SK-N-SH (cell line): ENCODE results near the gene ZNF562. TPM values are rescaled to one million over a fixed set of nuclear protein-coding genes. Genes with fewer than 3 reads are reported as not detected.

Experiments
- CTCF ChIA-PET: fragments of 300-600, 350-600 bp; formaldehyde crosslinking; extraction: SDS; loops from one replicate; lab custom pipeline; 2021; lab: Yijun Ruan, JAX
- POLR2A ChIA-PET: fragments of 350-600 bp; sonication (Branson Sonifier 250); formaldehyde crosslinking; extraction: SDS; loops from one replicate; lab custom pipeline; 2020; ENCODE audit warnings: antibody characterized with exemption, inconsistent platforms; lab: Yijun Ruan, JAX
- DNase-seq: peaks from one replicate; pipeline ENCODE4 v3.0.0; 2012
- H2AFZ ChIP-seq: fragments of 200-600 bp; sonication (generic); 2 replicates; pipeline ENCODE4 v1.8.1; 2016; ENCODE audit warnings: antibody characterized with exemption, mild to moderate bottlenecking, low read depth
- H3F3A ChIP-seq: fragments of 200-600 bp; sonication (generic); replicated peaks from 2 replicates; pipeline ENCODE3; 2016; ENCODE audit warnings: antibody characterized with exemption, mild to moderate bottlenecking; ENCODE audit not compliant: insufficient read depth
- H3K27ac ChIP-seq, 2 experiments: fragments of 200-500 bp in 1 of 2; fragments of 200-600 bp in 1 of 2; sonication (Bioruptor generic) in 1 of 2; sonication (generic), shearing (Covaris generic) in 1 of 2; 2 replicates each; pipeline versions ENCODE4 v1.5.1 to v1.6.1; 2014 to 2016; ENCODE audit warnings: low read depth in 2 of 2, inconsistent platforms in 1 of 2, low read length in 1 of 2, mild to moderate bottlenecking in 1 of 2, mixed read lengths in 1 of 2
- H3K27me3 ChIP-seq: fragments of 200-600 bp; sonication (generic), shearing (Covaris generic); 2 replicates; pipeline ENCODE4 v1.6.1; 2016; ENCODE audit warnings: mixed run types; ENCODE audit not compliant: insufficient read depth
- H3K36me3 ChIP-seq, 2 experiments: fragments of 200-500 bp in 1 of 2; fragments of 200-600 bp in 1 of 2; sonication (Bioruptor generic) in 1 of 2; sonication (generic) in 1 of 2; replicated peaks in 1 of 2; 2 replicates each; pipeline versions ENCODE3 to v1.5.1; 2014 to 2016; ENCODE audit warnings: low read length in 1 of 2, mild to moderate bottlenecking in 1 of 2; ENCODE audit not compliant: insufficient read depth in 2 of 2, control insufficient read depth in 1 of 2
- H3K4me1 ChIP-seq, 2 experiments: fragments of 200-500 bp in 1 of 2; fragments of 200-600 bp in 1 of 2; sonication (Bioruptor generic) in 1 of 2; sonication (generic), shearing (Covaris generic) in 1 of 2; 2 replicates each; pipeline versions ENCODE4 v1.5.1 to v1.6.1; 2014 to 2016; ENCODE audit warnings: low read depth in 1 of 2, low read length in 1 of 2, mixed run types in 1 of 2; ENCODE audit not compliant: insufficient read depth in 2 of 2, control insufficient read depth in 1 of 2
- H3K4me2 ChIP-seq: fragments of 200-600 bp; sonication (generic), shearing (Covaris generic); 2 replicates; pipeline ENCODE4 v1.6.1; 2017; ENCODE audit warnings: mixed run types
- H3K4me3 ChIP-seq, 2 experiments: fragments of 200-500 bp in 1 of 2; fragments of 200-600 bp in 1 of 2; sonication (Bioruptor generic) in 1 of 2; sonication (generic), shearing (Covaris generic) in 1 of 2; 2 replicates each; pipeline versions ENCODE4 v1.5.1 to v1.8.1; 2014 to 2016; ENCODE audit warnings: low read depth in 2 of 2, inconsistent platforms in 1 of 2, low read length in 1 of 2, mild to moderate bottlenecking in 1 of 2, mixed read lengths in 1 of 2, moderate library complexity in 1 of 2
- H3K79me2 ChIP-seq: fragments of 200-600 bp; sonication (generic); 2 replicates; pipeline ENCODE4 v1.8.1; 2017; ENCODE audit warnings: mild to moderate bottlenecking; ENCODE audit not compliant: insufficient read depth
- H3K9ac ChIP-seq: fragments of 200-600 bp; sonication (generic); 2 replicates; pipeline ENCODE4 v1.6.1; 2017; ENCODE audit warnings: mixed run types
- H3K9me2 ChIP-seq: fragments of 200-600 bp; sonication (generic); 2 replicates; pipeline ENCODE4 v1.6.1; 2017; ENCODE audit warnings: mixed run types
- H3K9me3 ChIP-seq: fragments of 200-600 bp; sonication (generic); 2 replicates; pipeline ENCODE4 v1.6.1; 2017; ENCODE audit warnings: mixed run types, mild to moderate bottlenecking, moderate library complexity
- H4K20me1 ChIP-seq: fragments of 200-600 bp; sonication (generic); 2 replicates; pipeline ENCODE4 v1.6.1; 2017; ENCODE audit warnings: mild to moderate bottlenecking, mixed run types; ENCODE audit not compliant: insufficient read depth
- ELF1 ChIP-seq: IDR thresholded peaks from 2 replicates; pipeline ENCODE4 v1.4.0; 2012
- EZH2phosphoT487 ChIP-seq: fragments of 200-600 bp; sonication (generic); IDR thresholded peaks from 2 replicates; pipeline ENCODE4 v1.6.1; 2017; ENCODE audit warnings: low read depth, mixed run types, mild to moderate bottlenecking, antibody characterized with exemption, moderate library complexity, borderline replicate concordance
- FOXJ3 ChIP-seq: sonication (generic); formaldehyde crosslinking; IDR thresholded peaks from 2 replicates; pipeline ENCODE4 v1.5.1; 2020; ENCODE audit warnings: mild to moderate bottlenecking, missing genetic modification reagents
- FOXM1 ChIP-seq: IDR thresholded peaks from 2 replicates; pipeline ENCODE4 v1.4.0; 2012; ENCODE audit warnings: low read depth, mild to moderate bottlenecking
- MAX ChIP-seq: IDR thresholded peaks from 2 replicates; pipeline ENCODE4 v1.4.0; 2012; ENCODE audit warnings: low read depth
- MEF2A ChIP-seq: IDR thresholded peaks from 2 replicates; pipeline ENCODE4 v1.4.0; 2012; ENCODE audit warnings: low read depth, borderline replicate concordance
- NFIC ChIP-seq: IDR thresholded peaks from 2 replicates; pipeline ENCODE4 v1.4.0; 2012; ENCODE audit warnings: borderline replicate concordance
- PBX3 ChIP-seq: IDR thresholded peaks from 2 replicates; pipeline ENCODE4; 2012
- RFX5 ChIP-seq: IDR thresholded peaks from 2 replicates; pipeline ENCODE4 v1.6.1; 2012; ENCODE audit warnings: mild to moderate bottlenecking, improper control_type of control experiment, low read length
- RXRA ChIP-seq: IDR thresholded peaks from 2 replicates; pipeline ENCODE4 v1.4.0; 2012; ENCODE audit warnings: low read depth, mild to moderate bottlenecking, borderline replicate concordance
- TCF12 ChIP-seq: IDR thresholded peaks from 2 replicates; pipeline ENCODE4 v1.4.0; 2012
- USF2 ChIP-seq: fragments of 150-350 bp; IDR thresholded peaks from 2 replicates; pipeline ENCODE4 v1.6.1; 2017; ENCODE audit warnings: antibody characterized with exemption, low read length, low read depth, borderline replicate concordance
- YY1 ChIP-seq: IDR thresholded peaks from 2 replicates; pipeline ENCODE4 v1.4.0; 2012; ENCODE audit warnings: low read depth, mild to moderate bottlenecking
- WGBS: methylation state at CpG from one replicate; pipeline ENCODE4 v1.1.6; 2017; ENCODE audit warnings: low lambda C conversion rate; 5-methylcytosine and 5-hydroxymethylcytosine counted together
- polyA plus RNA-seq, 3 experiments: library from polyadenylated mRNA; depleted of rRNA; stranded (reverse); fragments of >200 nt; gene quantifications; 2 replicates each; pipeline ENCODE4 v1.2.3, GENCODE V29; 2012
- TF ChIP-seq, protein P1 (sequence below): fragments of 200-600 bp; sonication (generic); IDR thresholded peaks from 2 replicates; pipeline ENCODE4 v1.6.1; 2017; ENCODE audit warnings: antibody characterized with exemption, mild to moderate bottlenecking, moderate library complexity

ZNF562 gene
- polyA plus RNA-seq, 1 of the 3 experiments (the other 2 are of a cell fraction) = 3.1 TPM

DNA sequence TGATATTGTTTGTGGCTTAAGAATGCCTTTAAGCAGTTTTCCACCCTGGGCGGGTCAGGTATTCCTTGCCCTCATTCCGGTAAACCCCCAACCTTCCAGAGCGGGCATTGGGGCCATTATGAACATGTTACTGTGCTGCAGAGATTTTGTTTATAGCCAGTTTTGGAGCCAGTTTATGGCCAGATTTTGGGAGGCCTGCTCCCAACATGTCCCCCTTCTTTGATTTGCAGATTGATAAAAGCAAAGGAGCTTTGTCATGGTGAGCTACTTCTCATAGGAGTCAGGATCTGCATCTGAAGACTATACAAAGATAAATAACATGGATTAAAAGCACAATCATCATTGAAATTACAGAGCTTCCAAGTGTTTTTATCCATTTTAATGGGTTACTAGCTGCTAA is 36.9 kb upstream of the ZNF562 start:
- Histone ChIP-seq H3K9me2 (no peaks in the 10 kb centered on the region), H2AFZ (no peak overlapping the region), H3K4me2 (no peak overlapping the region)
- TF ChIP-seq MAX (no peak), MEF2A (no peak), NFIC (no peak), YY1 (no peak), RXRA (no peak), EZH2phosphoT487 (no peak)
- TF ChIP-seq, all 33 proteins: peak for 0
- WGBS = 28% methylated on average over 3 of the region's 3 CpGs
- ChIA-PET CTCF (no interaction called here), POLR2A (no interaction called here)
- no peaks in the 10 kb centered on the region for H3K4me1 ChIP-seq
- no peak overlapping the region for H3K4me3 ChIP-seq
- no peaks in the 10 kb centered on the region for H3K36me3 ChIP-seq
- H3K9ac ChIP-seq = no peak overlapping the region
- no peaks in the 10 kb centered on the region for H3F3A ChIP-seq
- H4K20me1 ChIP-seq = no peaks in the 10 kb centered on the region
- H3K79me2 ChIP-seq = no peaks in the 10 kb centered on the region
- H3K27me3 ChIP-seq = no peaks in the 10 kb centered on the region; the same call in 1 of the 2 replicates
- DNase-seq = no peak
- H3K9me3 ChIP-seq = no peaks in the 10 kb centered on the region
- H3K27ac ChIP-seq = no peak overlapping the region

- H3K79me2 ChIP-seq = no peaks in the 10 kb centered on the region
- no peak overlapping the region for H3K9ac ChIP-seq
- no peak overlapping the region for H3K27ac ChIP-seq
- H3K9me2 ChIP-seq = no peaks in the 10 kb centered on the region
- POLR2A ChIA-PET = no interaction called here
- no peak for DNase-seq
- WGBS = 0% methylated on average over 1 of the region's 1 CpG
- TF ChIP-seq, protein P1, sequence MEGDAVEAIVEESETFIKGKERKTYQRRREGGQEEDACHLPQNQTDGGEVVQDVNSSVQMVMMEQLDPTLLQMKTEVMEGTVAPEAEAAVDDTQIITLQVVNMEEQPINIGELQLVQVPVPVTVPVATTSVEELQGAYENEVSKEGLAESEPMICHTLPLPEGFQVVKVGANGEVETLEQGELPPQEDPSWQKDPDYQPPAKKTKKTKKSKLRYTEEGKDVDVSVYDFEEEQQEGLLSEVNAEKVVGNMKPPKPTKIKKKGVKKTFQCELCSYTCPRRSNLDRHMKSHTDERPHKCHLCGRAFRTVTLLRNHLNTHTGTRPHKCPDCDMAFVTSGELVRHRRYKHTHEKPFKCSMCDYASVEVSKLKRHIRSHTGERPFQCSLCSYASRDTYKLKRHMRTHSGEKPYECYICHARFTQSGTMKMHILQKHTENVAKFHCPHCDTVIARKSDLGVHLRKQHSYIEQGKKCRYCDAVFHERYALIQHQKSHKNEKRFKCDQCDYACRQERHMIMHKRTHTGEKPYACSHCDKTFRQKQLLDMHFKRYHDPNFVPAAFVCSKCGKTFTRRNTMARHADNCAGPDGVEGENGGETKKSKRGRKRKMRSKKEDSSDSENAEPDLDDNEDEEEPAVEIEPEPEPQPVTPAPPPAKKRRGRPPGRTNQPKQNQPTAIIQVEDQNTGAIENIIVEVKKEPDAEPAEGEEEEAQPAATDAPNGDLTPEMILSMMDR = no peak
- TF ChIP-seq YY1 (no peak), FOXM1 (no peak), USF2 (no peak), RFX5 (no peak), ELF1 (no peak), PBX3 (no peak), FOXJ3 (CRISPR knock-in tag) (no peak), TCF12 (no peak)
- no peak overlapping the region for H3K4me2 ChIP-seq
- no peak overlapping the region for H2AFZ ChIP-seq
- H3K27me3 ChIP-seq = no peaks in the 10 kb centered on the region; the same call in 1 of the 2 replicates
- H3K4me1 ChIP-seq = no peaks in the 10 kb centered on the region
- H3K9me3 ChIP-seq = no peaks in the 10 kb centered on the region
- no peaks in the 10 kb centered on the region for H3K36me3 ChIP-seq
- no peak overlapping the region for H3K4me3 ChIP-seq
- no peaks in the 10 kb centered on the region for H4K20me1 ChIP-seq
- no peaks in the 10 kb centered on the region for H3F3A ChIP-seq
- CTCF ChIA-PET = no interaction called here
These were observed 34.4 kb upstream of the ZNF562 start for GRCh38 chr19:9709305-9709704.
